ENCODE data around the gene GIGYF2.
"Not testable (repeated sequence)": the region's sequence is repeated elsewhere in the genome, so short reads cannot be mapped to it uniquely, and the experiment has no call there.

The GIGYF2 gene

DNA sequence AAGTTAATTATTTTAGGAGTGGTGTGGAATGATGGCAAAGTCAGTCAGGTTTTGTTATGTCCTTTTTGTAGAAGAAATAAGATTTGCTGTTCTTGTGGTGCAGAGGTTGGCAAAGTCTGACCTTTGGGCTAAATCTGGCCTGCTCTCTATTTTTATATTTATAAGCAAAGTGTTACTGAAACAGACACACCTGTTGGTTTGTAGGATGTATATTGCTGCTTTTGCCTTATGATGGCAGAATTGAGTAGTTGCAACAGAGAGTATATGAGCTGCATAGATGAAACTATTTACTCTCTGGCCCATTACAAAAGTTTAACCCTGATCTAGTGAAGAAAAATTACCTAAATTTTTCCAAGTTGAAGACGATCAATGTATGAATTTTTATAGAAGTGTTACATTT lies 113.3 kb downstream of the GIGYF2 start:
- no peak for DNase-seq

DNA sequence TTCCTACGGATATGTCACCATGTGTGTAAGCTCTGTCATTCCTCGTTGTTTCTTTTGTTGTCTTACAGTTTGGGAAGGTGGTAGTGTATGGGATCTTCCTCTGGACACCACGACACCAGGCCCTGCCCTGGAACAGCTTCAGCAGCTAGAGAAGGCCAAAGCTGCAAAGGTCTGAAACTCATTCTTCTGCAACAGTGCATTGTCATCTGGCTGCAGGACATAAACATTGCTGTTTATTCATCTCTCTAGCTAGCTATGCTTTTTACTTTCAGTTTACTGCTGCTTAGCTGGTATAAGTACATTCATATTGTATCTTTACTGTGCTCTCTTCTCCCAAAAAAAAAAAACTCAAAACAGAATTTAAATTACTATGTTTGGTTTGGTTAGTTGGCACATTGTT lies 118.4 kb downstream of the GIGYF2 start:
- no peak for DNase-seq

DNA sequence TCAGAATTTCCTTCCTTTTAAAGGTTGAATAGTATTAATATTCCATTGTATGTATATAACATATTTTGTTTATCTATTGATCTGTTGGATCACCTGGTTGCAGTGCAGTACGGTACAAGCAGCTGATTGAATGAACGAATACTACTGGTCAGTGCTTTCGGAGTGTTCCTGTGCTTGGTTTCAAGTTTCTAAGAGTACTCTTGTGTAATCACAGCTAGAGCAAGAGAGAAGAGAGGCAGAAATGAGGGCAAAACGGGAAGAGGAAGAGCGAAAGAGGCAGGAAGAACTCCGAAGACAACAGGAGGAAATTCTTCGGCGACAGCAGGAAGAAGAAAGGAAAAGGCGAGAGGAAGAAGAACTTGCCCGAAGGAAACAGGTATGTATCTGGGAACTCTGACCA lies 119.5 kb downstream of the GIGYF2 start:
- no peak for DNase-seq

DNA sequence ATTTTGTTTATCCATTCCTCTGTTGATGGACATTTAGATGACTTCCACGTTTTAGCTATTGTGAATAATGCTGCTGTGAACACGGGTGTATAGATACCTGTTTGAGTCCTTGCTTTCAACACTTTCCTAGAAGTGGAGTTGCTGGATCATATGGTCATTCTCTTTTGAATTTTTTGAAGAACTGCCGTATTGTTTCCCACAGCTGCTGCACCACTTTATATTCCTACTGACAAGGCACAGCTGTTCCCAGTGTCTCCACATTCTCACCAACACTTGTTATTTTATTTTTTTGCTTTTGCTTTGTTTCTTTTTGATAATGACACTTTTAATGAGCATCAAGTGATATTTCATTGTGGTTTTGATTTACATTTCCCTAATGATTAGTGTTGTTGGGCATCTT lies 120.6 kb downstream of the GIGYF2 start:
- no peak for DNase-seq

DNA sequence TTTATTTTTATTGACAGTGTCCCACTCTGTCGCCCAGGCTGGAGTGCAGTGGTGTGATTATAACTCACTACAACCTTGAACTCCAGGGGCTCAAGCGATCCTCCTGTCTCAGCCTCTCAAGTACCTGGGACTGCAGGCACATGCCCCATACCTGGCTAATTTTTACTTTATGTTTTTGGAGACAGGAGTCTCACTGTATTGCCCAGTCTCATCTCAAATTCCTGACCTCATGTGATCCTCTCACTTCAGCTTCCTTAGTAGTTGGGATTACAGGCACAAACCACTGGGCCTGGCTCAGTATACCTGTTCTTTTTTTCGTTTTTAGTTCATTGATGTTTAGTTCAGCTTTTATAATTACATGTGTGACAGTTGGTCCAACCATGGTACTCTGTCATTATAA lies 132.9 kb downstream of the GIGYF2 start:
- no peak for DNase-seq

DNA sequence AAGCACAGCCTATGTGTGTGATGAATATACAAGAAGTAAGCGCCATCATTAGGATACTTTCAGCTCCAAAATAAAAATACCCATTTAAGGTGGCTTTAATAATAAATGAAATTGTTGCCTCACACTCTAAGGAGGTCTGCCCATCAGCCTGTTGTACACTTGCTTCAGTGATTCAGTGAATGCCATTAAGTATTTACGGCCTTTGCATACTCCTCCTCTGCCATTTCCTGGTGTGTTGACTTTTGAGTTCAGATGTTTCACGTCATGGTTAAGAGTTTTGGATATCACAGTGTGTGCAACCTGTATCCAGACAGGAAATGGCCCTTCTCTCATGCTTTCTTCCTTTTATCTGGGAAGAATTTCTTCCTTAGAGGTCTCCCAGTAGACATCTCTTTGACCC lies 134.4 kb downstream of the GIGYF2 start:
- no peak for DNase-seq

DNA sequence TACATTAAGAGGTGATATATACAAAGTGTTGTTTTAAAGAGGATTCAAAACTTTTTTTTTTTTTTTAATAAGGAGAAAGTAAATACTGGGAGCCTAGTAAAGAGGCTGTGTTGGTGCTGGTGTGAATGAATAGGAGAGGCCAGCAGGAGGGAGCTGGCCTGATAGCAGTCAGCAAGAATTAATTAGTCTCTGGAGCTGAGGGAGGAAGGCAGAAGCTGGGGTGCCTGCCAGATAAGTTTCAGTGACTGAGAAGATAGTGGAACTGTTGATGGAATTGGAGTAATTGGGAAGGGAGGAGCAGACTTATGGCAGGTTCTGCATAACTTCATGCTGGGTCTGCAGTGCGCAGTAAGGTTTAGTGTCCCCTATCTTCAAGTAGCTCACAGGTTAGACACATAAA lies 136.7 kb downstream of the GIGYF2 start:
- no peak for DNase-seq

DNA sequence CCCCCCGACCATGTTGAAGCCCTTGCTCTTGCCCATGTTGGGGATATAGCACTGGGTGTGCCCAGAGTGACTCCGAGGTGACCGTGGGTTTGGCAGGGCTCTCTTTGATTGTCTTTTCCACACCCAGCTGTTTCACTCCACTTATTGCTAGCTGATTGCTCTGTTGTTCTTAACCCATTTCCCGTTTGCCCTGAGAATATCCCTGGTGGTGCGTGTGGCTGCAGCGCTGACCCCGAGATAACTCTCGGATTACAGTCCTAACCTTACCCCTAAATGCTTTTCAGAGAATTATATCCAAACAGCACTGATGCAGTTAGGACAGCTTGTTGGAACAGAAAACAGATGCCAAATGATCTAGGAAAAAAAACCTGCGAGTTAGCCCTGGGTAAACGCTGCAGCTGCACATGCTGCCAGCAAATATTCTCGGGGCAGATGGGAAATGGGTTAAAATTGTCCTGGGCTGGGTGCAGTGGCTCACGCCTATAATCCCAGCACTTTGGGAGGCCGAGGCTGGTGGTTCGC lies 138.6 kb downstream of the GIGYF2 start:
- no peak for DNase-seq

DNA sequence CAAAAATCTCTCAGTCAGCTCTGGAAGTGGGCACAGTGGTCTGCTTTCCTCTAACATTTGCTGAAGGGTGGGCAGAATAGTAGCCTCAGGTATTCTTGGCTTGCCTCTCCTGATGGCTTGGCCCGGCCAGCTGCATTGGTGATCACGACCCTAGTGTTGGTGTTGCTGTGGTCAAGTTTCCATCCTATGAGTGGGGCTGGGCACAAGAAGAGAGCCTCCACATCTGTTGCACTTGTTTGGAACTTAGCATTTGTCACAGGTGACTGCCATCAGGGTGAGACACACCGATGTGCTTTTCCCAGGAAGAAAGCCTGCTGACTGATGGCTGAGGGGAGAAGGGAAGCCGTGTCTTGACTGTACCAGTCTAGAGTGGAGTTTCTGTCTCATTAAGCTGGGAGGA lies 139.8 kb downstream of the GIGYF2 start:
- no peak for DNase-seq

DNA sequence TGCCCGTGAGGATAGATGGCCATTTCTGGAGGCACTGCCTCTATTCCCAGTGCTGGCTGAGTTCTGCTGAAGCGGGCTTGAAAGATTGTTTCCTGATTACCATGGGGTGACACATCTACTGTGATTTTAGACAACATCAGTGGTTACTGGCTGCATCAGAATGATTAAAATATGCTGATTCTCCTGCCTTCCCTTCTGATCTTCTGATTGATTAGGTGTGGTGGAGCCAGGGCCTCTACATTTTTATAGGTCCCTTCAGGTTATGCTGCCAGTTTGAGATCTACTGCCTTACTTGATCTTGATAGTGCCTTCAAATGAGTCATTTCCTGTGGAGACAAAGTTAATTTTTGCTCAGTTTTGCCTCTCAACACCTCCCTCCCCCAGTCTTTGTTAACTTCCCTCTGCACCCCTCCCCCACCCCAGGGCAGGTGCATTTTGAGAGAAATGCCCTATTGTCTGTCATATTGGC lies 141.3 kb downstream of the GIGYF2 start:
- DNase-seq, result no peak

DNA sequence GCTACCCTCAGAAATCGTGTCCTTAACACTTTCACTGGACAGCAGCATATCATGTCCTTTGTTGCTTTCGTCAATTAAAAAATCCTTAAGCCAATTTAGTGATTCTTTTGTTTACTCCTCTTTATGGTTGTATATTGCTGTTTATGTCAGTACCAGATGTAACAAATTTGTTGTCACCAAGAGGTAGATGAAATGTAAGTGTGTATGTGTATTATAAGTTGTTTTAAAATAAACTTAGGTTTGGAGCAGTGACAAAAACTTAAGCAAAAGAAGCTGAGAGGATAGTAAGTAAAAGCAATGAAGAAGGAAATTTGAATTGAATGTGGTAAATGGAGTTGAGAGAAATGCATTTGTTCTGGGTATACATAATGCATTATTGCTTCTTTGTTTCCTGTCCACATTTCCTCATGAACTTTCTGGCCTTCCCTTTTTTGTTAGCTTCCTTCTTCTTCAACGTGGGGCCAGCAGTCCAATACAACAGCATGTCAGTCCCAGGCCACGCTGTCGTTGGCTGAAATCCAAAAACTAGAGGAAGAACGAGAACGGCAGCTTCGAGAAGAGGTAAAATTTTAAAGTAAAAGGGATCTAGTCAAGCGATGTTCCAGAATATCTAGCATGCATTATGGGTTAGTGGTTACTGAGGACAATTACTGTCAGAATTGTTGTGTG lies 142.4 kb downstream of the GIGYF2 start:
- no peak for DNase-seq

DNA sequence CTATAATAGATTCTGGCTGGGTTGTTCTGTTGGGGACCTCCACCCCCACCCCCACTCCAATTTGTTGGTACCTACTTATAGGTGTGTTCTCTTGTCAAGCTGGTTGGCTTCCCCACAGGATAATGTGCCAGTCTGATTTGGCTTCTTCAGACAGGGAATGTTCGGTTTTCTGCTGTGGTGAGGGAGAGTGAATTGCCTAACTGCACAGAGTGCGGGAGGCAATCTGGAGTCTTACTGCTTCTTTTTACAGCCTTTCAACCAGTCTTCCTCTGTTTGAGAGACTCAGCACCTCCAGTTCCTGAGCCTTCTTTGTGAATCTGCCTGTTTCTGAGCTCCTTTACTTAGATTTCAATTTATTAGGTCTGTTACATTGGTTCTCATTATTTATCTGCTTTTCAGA lies 145.6 kb downstream of the GIGYF2 start:
- no peak for DNase-seq

DNA sequence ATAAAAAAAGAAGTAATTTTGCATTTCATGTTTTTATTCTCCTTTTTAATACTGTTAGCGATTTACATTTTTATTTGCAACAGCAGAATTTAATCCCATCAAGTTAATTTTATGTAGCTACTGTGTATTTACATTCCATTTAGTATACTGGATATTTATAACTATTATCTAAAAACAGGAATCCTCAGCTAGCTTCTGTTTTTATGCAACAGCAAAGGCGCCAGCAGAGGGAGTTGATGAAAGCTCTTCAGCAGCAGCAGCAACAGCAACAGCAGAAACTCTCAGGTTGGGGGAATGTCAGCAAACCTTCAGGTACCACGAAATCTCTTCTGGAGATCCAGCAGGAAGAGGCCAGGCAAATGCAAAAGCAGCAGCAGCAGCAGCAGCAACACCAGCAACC lies 146.7 kb downstream of the GIGYF2 start:
- no peak for DNase-seq

DNA sequence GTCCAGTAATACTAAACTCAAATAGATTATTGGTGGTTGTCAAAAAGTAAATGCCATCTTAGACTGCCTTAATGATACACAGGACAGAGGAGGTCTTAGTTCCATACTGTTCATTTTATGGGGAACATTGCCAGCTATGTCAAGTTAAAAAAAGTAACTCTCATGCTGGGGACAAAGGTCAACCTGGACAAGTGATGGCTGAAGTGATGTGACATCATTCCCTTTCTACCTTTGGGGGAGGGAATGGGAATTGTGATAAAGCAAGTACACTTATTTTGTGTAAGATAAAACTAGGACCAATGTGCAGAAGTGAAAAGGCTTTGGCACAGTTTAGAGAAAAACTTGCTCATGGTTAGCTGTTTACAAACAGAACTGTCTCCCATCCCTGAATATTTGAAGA lies 148.9 kb downstream of the GIGYF2 start:
- DNase-seq, result no peak

DNA sequence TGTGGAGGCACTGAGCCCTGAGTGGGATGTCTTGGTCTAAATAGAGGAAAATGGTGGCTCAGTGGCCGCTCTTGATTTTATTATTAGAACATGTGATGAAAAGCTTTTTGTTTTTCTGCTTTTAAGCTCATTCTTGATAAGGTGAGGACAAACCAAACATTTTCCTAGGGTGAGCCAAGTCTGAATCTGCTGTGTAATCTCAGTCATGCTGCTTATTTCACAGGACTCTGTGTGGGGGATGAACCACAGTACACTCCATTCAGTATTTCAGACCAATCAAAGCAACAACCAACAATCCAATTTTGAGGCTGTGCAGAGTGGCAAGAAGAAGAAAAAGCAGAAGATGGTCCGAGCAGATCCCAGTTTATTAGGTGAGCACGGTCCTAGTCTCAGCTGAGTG lies 152.9 kb downstream of the GIGYF2 start:
- no peak for DNase-seq

DNA sequence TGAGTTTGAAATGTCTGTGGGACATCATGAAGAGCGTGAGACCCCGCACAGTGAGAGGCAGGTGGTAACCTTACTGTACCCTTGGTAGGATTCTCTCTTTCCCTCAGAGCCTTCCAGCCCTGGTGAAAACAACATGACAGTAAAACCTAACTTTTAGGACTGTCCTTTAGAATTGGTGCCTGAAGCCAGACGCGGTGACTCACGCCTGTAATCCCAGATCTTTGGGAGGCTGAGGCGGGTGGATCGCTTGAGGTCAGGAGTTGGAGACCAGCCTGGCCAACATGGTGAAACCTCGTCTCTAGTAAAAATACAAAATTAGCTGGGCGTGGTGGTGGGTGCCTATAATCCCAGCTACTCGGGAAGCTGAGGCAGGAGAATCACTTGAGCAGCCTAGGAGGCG lies 154.9 kb downstream of the GIGYF2 start:
- not testable (repeated sequence) for DNase-seq

DNA sequence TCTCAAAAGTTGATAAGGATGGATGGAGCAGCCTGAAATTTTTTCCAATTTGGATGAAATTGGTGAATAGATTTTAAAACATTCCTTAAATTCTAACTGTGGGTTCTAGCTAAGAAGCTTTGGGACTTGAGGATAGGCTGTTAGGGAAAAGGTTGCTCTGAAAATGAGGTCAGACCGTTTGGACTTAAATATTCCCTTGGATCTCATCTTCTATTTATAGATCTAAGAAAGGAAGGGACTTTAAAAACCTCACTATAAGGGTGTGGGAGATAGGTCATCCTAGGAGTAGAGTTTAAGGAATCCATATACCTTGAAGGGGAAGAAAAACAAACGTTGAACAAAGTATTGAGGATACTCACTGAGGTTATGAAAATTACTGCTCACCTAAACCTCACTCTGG lies 155.5 kb downstream of the GIGYF2 start:
- no peak for DNase-seq

DNA sequence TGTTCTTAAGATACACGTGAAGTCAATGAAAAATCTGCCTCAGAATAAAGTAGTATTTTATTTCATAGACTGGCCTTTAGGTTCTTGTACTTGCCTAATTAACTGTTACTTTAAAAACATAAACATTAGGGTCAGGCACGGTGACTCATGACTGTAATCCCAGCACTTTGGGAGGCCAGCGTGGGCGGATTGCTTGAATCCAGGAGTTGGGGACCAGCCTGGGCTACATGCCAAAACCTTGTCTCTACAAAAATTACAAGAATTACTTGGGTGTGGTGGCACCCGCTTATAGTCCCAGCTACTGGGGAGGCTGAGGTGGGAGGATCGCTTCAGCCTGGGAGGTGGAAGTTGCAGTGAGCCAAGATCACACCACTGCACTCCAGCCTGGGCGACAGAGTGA lies 157.0 kb downstream of the GIGYF2 start:
- DNase-seq, result peak; percentile 60

DNA sequence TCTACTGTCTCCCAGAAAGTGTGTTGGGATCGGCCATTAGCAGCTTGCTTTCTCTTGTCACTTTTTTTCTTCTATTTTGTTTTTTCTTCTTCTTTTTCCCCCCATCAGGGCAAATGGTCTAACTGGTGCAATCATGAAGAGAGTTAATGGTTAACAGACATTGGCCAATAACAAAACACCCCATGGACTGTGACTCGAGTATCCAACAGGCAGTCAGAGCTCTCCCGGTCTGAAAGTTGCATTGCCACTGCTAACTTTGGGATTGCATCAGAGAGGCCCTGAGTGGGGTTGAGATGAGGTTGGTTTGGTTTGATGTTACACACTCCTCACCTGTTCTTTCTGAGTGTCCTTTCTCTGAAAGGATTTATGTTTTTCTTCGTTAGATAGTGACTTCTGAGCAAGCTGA lies 160.0 kb downstream of the GIGYF2 start:
- no peak for DNase-seq

DNA sequence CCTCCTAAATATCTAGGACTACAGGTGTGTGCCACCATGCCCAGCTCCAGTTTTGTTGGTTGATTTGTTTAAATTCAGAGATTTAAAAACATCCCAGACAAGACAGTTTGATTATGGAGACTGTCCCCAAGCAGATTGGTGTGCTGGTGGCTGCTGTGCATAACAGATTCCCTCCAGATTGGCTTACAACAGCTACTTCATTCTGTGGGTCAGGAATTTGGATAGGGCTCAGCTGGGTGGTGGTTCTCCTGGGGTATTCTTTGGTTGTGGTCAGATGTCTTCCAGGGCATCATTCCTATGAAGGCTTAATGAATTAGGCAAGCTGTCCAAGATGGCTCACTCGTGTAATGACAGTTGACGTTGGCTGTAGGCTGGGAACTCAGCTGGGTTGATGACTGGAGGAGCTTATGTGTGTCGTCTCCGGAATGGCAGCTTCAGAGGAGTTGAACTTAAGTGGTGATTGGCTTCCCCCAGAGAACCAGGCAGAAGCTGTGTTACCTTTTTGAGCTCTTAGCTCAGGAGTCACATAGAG lies 162.3 kb downstream of the GIGYF2 start:
- DNase-seq, result no peak

DNA sequence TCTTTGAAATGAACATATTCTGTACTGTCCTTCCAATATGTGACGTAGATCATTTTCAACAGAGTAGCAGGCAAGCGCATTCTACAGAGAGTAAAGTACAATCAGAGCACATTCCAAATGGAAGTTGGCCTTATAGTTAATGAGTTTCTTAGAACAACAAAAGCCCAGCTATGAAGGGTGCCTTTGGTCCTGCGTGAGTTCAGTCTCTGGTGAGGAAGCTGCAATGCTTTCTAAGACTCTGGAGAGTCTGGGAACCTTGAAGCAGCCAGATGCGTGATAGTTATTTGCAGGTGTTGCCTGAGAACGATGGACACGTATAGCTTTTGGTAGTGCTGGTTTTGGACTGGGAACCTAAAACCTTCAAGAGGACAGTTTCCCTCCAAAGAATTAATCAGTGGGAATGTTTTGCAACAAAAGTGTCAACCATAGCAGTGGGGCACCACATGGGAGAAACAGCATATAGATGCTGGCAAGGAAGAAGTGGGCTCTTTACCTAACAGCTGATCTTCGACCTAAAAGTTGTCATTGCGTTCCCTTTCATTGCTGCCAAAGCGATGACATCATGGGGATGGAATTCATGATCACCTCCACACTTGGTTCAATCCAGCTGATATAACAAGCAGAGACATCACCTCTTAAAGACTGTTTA lies 163.6 kb downstream of the GIGYF2 start:
- DNase-seq, result no peak

DNA sequence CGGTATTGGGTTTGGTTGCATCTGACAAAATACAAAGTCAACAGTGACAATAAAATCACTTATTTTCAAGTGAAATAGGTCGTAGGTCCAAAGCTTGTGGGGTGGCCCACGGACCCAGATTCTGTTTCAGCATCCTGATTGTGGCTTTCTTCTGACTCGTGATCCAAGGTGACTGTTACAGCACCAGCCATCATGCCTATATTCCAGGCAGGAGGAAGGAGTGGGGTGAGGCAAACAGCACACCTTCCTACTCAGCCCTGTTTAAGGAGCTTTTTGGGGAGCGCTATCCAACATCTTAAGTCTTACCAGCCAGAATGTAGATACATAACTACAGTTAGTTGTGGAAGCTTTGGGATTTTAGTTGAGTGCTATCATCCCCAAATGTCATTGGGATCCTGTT lies 164.2 kb downstream of the GIGYF2 start:
- DNase-seq, result no peak

DNA sequence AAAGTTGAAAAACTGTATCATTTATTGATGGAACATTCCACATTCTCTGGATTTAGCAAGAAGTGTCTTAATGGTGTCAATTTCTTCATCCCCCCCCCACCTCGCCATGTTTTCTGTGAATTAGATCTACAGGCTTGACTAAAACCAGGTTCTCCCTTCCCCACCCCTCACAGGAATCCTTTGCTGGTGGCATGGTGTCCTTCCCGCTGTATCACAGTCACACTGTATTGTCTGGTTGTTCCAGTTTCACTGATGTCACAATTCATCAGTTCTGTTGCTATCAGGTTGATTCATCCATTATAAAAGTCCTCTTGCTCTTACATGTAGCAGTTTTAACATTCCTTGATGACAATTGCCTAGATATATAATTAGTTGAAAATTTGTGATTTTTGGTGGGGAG lies 166.9 kb downstream of the GIGYF2 start:
- no peak for DNase-seq

DNA sequence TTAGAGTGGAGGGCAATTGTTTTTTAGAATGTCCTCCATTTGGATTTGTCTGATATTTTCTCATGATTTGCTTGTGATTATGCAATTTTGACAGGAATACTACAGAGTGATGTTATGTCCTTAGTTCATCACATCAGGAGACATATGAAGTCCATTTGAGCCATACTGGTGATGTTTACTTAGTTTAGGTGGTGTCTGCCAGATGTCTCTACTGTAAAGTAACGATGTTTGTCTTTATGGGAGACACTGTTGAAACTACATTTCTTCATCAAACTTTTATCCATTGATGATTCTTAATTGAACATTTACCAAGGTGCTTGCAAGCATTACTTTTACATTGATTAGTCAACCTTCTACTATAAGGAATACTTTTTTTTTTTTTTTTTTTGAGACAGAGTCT lies 168.0 kb downstream of the GIGYF2 start:
- DNase-seq, result no peak
